Effector memory CD8-positive, alpha-beta T cell (primary cell): ENCODE measurements around the gene SLC43A1.
"Not testable (repeated sequence)": the region's sequence is repeated elsewhere in the genome, so short reads cannot be mapped to it uniquely, and the experiment has no call there.

Experiments used
- ATAC-seq: fragments of 150-1000 bp; cut with Tn5 transposase; replicated peaks from 2 replicates; pipeline ENCODE4 v1.10.0; 2021; ENCODE audit warnings: mild to moderate bottlenecking, moderate library complexity
- DNase-seq, 3 experiments: peaks; one replicate each; pipeline ENCODE4 v3.0.0; 2021
- H3K27ac Mint-ChIP-seq, 2 donors: one replicate each; pipeline ENCODE4 v1.8.0; 2022; ENCODE audit warnings: mild to moderate bottlenecking in 2 of 2, mixed read lengths in 2 of 2, moderate library complexity in 2 of 2
- H3K27me3 Mint-ChIP-seq, 2 donors: one replicate each; pipeline ENCODE4 v1.8.0; 2022; ENCODE audit warnings: mixed read lengths in 2 of 2
- H3K36me3 Mint-ChIP-seq: one replicate; pipeline ENCODE4 v1.8.0; 2022; ENCODE audit warnings: mild to moderate bottlenecking, moderate library complexity, mixed read lengths; ENCODE audit not compliant: insufficient read depth
- H3K4me1 Mint-ChIP-seq, 2 donors: one replicate each; pipeline ENCODE4 v1.8.0; 2022; ENCODE audit warnings: low read depth in 2 of 2, mixed read lengths in 2 of 2
- H3K4me3 Mint-ChIP-seq, 2 donors: one replicate each; pipeline ENCODE4 v1.8.0; 2022; ENCODE audit warnings: mild to moderate bottlenecking in 2 of 2, mixed read lengths in 2 of 2, moderate library complexity in 2 of 2
- H3K9me3 Mint-ChIP-seq, 2 donors: one replicate each; pipeline ENCODE4 v1.8.0; 2022; ENCODE audit warnings: mixed read lengths in 2 of 2

SLC43A1 gene

DNA sequence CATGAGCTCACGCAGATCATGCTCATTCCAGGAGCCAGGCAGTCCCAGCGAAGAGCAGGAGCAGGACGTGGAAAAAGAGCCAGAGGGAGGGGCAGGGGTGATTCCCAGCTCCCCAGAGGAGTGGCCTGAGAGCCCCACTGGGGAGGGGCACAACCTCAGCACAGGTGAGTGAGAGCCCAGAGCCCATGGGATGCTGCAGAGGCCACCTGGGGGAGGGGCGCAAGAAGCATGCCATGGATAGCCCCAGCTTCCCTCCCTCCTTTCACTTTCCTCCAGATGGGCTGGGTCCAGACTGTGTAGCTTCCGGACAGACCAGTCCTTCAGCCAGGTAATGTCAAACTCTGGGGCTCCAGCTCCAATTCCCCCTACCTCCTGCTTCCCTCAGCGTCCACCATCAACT lies 28.1 kb upstream of the SLC43A1 start:
- Mint-ChIP-seq H3K27me3 (no peaks in the 10 kb centered on the region), H3K4me1 (peaks cover 9 to 12% of the 10 kb centered on the region in 2 donors), H3K4me3 (no peak overlapping the region), H3K9me3 (no peaks in the 10 kb centered on the region), H3K27ac (peak overlapping the region in 1 of 2 donors; percentile 65), H3K36me3 (peaks cover 22% of the 10 kb centered on the region)
- DNase-seq (no peak), ATAC-seq (no peak)

DNA sequence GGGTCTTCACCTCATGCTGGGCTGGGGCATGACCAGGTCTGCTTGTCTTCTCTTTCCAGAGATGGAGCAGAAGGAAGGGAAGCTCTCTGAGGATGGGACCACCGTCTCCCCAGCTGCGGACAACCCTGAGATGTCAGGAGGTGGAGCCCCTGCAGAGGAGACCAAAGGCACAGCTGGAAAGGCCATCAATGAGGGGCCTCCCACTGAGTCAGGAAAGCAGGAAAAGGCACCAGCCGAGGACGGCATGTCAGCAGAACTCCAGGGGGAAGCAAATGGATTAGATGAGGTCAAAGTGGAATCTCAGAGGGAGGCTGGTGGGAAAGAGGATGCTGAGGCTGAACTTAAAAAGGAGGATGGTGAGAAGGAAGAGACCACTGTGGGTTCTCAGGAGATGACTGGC lies 27.1 kb upstream of the SLC43A1 start:
- H3K27ac Mint-ChIP-seq, result peak overlapping the region in 1 of 2 donors; percentile 65
- no peak for ATAC-seq
- peaks cover 13% of the 10 kb centered on the region for H3K36me3 Mint-ChIP-seq
- no peak overlapping the region for H3K4me3 Mint-ChIP-seq
- no peak for DNase-seq
- H3K27me3 Mint-ChIP-seq, result no peaks in the 10 kb centered on the region
- H3K4me1 Mint-ChIP-seq, result peaks cover 6 to 9% of the 10 kb centered on the region in 2 donors
- no peaks in the 10 kb centered on the region for H3K9me3 Mint-ChIP-seq

DNA sequence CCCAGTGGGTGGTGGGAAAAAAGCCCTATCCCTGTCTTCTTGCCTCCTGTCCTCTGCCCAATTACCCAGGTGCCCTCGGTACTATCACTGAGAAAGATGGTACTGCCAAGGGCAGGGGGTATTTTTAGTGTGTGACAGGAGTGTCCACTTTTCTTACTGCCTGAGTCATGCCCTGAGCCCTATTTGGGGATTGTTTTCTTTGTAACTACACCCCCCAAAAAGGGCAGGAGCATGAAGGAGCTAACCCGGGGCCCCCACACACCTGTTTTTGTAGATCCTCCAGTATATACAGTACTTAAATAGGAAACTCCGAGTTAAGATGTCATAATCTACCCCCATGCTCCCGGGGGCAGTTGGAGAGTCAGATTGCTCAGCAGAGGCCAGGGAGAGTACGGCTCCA lies 25.7 kb upstream of the SLC43A1 start:
- DNase-seq (no peak), ATAC-seq (no peak)
- peak overlapping the region in 1 of 2 donors; percentile 58 for H3K27ac Mint-ChIP-seq
- H3K4me1 Mint-ChIP-seq, result peaks cover 0 to 3% of the 10 kb centered on the region in 2 donors
- H3K36me3 Mint-ChIP-seq, result peaks cover 9% of the 10 kb centered on the region
- no peaks in the 10 kb centered on the region for H3K27me3 Mint-ChIP-seq
- no peak overlapping the region for H3K4me3 Mint-ChIP-seq
- no peaks in the 10 kb centered on the region for H3K9me3 Mint-ChIP-seq

DNA sequence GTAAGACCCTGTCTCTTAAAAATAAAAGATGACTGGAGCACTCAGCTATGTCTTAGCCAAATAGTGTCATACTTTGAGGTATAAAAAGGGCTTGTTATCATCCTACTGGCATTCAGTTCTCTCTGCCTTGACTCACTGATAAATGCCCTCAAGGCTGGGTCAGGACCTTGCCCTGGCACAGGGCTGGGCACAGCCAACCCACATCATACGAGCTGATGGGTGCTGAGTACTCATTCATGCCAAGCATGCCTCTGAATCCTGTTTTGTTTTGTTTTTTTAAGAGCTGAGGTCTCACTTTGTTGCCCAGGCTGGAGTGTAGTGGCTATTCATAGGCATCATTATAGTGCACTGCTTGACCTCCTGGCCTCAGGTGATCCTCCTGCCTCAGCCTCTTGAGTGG lies 23.8 kb upstream of the SLC43A1 start:
- H3K9me3 Mint-ChIP-seq, result no peaks in the 10 kb centered on the region
- H3K27me3 Mint-ChIP-seq, result no peaks in the 10 kb centered on the region
- ATAC-seq (no peak), DNase-seq (no peak)
- H3K27ac Mint-ChIP-seq, result no peak overlapping the region
- H3K36me3 Mint-ChIP-seq, result peaks cover 9% of the 10 kb centered on the region
- peaks cover 0 to 3% of the 10 kb centered on the region in 2 donors for H3K4me1 Mint-ChIP-seq
- no peak overlapping the region for H3K4me3 Mint-ChIP-seq

DNA sequence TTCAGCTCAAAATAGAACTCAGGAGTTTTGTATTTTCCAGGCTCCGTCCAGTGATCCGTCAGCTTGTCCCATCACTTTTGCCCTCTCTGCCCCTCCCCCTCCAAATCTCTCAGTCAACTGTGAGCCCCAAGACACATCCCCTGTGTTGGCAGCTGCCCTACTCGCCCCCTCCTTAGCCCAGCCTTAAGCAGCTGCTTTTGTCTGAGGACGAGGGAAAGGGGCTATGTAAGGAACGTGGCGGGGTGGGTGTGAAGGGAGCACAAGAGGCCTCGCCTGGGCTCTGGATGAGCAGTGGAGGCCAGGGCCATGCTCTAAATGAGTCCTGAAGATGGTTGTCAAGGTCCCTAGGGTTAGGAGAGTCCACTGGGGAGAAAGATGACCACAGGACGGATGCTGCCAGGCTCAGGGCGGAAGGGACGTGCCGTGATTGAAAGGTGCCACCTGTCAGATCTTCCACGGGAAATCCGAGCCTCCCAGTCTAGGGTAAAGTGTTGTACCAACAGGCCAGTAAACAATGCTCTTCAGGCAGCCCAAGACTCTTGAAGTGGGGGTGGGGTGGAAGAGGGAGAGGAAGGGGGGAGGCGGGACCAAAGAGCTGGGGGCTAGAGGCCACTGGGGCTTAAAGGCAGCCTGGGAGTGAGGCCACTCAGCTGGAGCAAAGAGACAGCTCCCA lies 21.6 kb upstream of the SLC43A1 start, which contains the start of gene SMTNL1:
SMTNL1 (plus strand) TSS at position 649 of the 673 bp plus-strand sequence. CDS start 5,048 bp downstream, outside the sequence.
- Mint-ChIP-seq H3K27ac (peak within 1 kb of the TSS in 1 of 2 donors; percentile 9), H3K4me3 (no peak within 1 kb of the TSS), H3K4me1 (no peaks in the 10 kb centered on the region), H3K27me3 (no peaks in the 10 kb centered on the region), H3K9me3 (no peaks in the 10 kb centered on the region), H3K36me3 (peaks cover 6% of the 10 kb centered on the region)
- DNase-seq (no peak), ATAC-seq (no peak)

DNA sequence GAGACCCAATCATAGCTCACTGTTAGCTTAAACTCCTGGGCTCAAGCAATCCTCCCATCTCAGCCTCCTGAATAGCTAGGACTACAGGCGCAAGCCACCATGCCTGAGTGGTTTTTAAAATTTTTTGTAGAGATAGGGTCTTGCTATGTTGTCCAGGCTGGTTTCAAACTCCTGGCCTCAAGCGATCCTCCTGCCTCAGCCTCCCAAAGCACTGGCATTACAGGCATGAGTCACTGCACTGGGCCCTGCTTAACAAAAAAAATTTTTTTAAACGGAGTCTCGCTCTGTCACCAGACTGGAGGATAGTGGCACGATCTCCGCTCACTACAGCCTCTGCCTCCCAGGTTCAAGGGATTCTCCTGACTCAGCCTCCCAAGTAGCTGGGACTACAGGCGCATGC lies 18.9 kb upstream of the SLC43A1 start:
- ATAC-seq, H3K27me3 Mint-ChIP-seq, DNase-seq, H3K36me3 Mint-ChIP-seq, H3K27ac Mint-ChIP-seq, H3K4me3 Mint-ChIP-seq, H3K9me3 Mint-ChIP-seq: not testable (repeated sequence)
- peaks cover 15 to 18% of the 10 kb centered on the region in 2 donors for H3K4me1 Mint-ChIP-seq

DNA sequence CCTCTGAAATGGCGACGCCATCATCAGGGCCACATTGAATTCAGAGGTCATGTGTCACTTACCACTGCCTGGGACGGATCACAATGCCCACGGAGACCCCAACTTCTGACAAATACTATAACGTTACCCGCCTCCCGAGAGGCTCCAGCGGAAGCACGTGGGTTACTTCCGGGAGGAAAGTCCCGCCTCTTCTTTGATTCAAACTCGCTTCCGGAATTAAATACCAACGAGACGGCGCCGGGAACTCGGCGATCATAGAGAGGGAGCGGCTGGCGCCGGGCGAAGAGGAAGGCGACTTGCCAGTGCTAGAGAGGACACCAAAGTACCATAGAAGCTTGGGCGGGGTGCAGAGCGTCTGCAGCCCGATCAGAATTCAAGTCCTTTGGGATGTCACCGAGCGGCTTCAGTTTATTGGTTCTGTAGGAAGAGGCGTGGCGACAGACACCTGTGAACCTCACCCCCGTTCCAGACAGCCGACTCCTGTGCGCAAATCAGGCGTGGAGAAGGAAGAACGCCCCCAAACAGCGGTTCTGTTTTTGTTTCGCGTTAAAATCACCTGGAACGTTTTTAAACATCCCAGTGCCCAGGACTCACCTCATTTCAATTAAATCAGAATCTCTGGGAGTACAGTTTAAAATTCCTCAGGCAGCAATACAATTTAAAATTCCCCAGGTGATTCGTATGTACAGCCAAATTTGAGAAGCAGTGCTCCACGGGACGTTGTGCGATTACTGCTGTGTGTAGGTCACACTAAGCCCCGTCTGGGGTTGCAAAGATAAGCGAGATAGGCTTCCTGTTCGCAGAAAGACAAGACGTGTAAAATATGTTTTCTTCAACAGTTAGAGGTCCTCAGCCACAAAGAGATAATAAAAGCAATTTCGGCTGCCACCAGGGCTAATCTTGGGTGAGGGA lies 15.3 kb upstream of the SLC43A1 start, which contains the start of gene TIMM10:
TIMM10 (minus strand) TSS at position 159 of the 912 bp plus-strand sequence. CDS start 565 bp downstream, outside the sequence.
- Mint-ChIP-seq H3K9me3 (no peaks in the 10 kb centered on the region), H3K27me3 (no peaks in the 10 kb centered on the region), H3K36me3 (peaks cover 6% of the 10 kb centered on the region), H3K4me3 (peak within 1 kb of the TSS; percentile 95 to 98), H3K27ac (peak within 1 kb of the TSS; percentile 98 to 99), H3K4me1 (peaks cover 15 to 18% of the 10 kb centered on the region in 2 donors)
- DNase-seq (peak; percentile 87 to 89 (median 88)), ATAC-seq (peak; percentile 86)

DNA sequence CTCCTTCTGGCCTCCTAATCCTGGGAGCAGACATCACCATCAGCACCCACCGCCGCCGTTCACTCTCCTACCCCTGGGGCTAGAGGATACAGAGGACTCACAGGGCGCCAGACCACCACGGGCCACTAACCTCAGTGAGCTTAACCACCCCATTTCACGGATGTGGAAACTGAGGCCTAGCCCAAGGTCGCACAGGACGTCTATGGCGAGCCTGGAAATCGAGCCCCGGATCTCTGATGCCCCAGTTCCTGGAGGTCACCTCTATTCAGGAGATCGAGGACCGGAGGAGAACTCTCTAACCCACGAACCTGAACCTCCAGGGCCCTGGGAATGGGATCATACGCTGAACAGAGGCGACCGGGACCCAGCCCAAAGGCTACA lies 14.7 kb upstream of the SLC43A1 start:
- Mint-ChIP-seq H3K4me1 (peaks cover 15 to 18% of the 10 kb centered on the region in 2 donors), H3K9me3 (no peaks in the 10 kb centered on the region), H3K27ac (peak overlapping the region; percentile 98 to 99), H3K4me3 (peak overlapping the region; percentile 95 to 98), H3K27me3 (no peaks in the 10 kb centered on the region), H3K36me3 (peaks cover 6% of the 10 kb centered on the region)
- ATAC-seq, result no peak
- no peak for DNase-seq

DNA sequence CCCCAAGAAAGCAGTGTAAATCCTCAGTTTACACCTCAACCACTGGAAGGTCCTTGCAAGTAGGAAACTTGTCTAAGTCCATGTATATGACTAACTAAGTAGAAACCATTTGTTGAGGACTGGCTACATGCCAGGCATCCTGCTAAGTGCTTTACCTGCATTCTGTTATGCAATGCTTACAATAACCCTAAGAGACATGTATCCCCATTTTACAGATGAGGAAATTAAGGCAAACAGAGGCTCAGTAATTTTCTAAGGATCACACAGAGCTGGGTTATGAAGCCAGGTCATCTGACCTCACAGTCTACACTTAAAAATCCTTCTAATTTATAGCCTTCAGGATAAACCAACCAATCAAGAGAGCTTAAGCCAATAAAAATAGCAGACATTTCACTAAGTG lies 13.5 kb upstream of the SLC43A1 start:
- DNase-seq (no peak), ATAC-seq (no peak)
- H3K4me1 Mint-ChIP-seq, result peaks cover 15 to 18% of the 10 kb centered on the region in 2 donors
- no peak overlapping the region for H3K27ac Mint-ChIP-seq
- no peaks in the 10 kb centered on the region for H3K9me3 Mint-ChIP-seq
- no peak overlapping the region for H3K4me3 Mint-ChIP-seq
- H3K27me3 Mint-ChIP-seq, result no peaks in the 10 kb centered on the region
- H3K36me3 Mint-ChIP-seq, result peaks cover 6% of the 10 kb centered on the region

DNA sequence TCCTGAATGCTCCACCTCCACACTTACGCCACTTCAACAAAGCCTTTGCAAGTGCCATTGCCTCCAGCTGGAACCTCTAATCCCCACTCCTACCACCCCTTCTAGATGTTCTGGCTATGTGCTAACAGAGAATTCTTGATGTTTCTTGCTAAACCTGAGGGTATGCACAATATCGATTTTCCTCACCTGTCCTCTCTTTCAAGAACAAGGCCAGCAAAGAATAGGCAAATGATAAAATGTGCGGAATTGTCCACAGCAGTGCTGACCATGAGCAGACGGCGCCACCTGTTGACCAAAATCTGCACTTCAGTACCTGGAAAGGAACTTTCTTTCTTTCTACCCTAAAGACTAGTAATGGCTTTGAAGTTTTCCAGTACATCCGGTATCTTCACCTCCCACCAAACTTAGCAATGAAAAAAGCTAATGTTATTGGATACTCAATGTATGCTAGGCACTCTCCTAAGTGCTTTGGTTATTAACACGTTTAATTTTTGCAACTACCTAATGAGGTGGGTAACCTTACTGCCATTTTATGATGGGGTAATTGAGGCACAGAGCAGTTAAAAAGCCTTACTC lies 11.6 kb upstream of the SLC43A1 start:
- Mint-ChIP-seq H3K36me3 (peaks cover 6% of the 10 kb centered on the region), H3K27me3 (no peaks in the 10 kb centered on the region), H3K9me3 (no peaks in the 10 kb centered on the region), H3K27ac (no peak overlapping the region), H3K4me1 (peaks cover 15 to 18% of the 10 kb centered on the region in 2 donors), H3K4me3 (no peak overlapping the region)
- ATAC-seq (no peak), DNase-seq (peak; percentile 72 to 74 (median 74))

DNA sequence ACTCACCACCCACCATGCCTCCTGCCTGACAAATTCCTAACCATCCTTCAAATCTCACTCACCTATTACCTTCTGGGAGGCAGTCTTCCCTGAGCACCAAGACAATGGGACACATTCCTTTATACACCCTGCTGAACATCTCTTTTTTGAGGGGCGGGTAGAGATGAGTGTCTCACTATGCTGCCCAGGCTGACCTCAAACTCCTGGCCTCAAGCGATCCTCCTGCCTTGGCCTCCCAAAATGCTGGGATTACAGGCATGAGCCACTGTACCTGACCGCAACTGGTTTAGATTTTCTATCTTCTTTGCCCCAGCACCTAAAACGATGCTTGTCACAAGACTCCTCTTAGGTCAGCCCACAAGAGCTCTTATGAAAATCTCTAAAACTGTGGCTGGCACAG lies 7.9 kb upstream of the SLC43A1 start:
- Mint-ChIP-seq H3K4me1 (no peaks in the 10 kb centered on the region), H3K27me3 (peaks cover 0 to 7% of the 10 kb centered on the region in 2 donors), H3K4me3 (no peak overlapping the region), H3K9me3 (no peaks in the 10 kb centered on the region), H3K27ac (no peak overlapping the region), H3K36me3 (no peaks in the 10 kb centered on the region)
- no peak for DNase-seq
- no peak for ATAC-seq

DNA sequence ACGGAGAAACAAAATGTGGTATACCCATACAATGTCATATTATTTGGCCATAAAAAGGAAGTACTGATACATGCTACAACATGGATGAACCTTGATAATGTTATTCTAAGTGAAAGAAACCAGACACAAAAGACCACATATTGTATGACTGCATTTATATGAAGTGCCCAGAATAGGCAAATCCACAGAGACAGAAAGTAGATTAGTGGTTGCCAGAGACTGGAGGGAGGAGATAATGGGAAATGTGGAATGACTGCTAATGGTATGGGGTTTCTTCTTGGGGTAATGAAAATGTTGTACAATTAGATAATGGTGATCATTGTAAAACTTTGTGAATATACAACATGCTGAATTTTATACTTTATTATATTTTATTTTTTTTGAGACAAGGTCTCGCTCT lies 5.6 kb upstream of the SLC43A1 start:
- no peaks in the 10 kb centered on the region for H3K9me3 Mint-ChIP-seq
- ATAC-seq (no peak), DNase-seq (no peak)
- H3K27ac Mint-ChIP-seq, result no peak overlapping the region
- peaks cover 2% of the 10 kb centered on the region for H3K36me3 Mint-ChIP-seq
- peaks cover 0 to 7% of the 10 kb centered on the region in 2 donors for H3K27me3 Mint-ChIP-seq
- H3K4me3 Mint-ChIP-seq, result no peak overlapping the region
- peaks cover 2% of the 10 kb centered on the region in 2 donors for H3K4me1 Mint-ChIP-seq

DNA sequence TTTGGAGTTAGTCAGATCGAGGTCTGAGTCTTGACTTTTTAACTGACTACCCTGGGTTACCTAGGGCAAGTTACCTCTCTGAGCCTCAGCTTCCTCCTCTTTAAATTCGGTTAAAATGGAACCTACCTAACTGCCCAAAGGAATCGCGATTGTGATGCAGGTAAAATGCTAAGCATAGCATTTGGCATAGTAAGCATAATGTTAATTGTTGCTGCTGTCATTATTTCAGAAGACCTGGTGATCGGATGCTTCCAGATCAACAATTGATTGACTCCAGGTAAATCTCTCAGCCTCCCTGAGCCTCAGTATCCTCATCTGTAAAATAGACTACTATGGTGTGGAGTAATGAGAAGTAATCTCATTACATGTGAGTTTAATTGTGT lies 550 bp upstream of the SLC43A1 start:
- H3K36me3 Mint-ChIP-seq, result peaks cover 2% of the 10 kb centered on the region
- DNase-seq, result no peak
- ATAC-seq, result peak; percentile 3
- peaks cover 0 to 7% of the 10 kb centered on the region in 2 donors for H3K27me3 Mint-ChIP-seq
- peaks cover 17 to 26% of the 10 kb centered on the region in 2 donors for H3K4me1 Mint-ChIP-seq
- H3K9me3 Mint-ChIP-seq, result no peaks in the 10 kb centered on the region
- peak overlapping the region; percentile 93 to 99 for H3K4me3 Mint-ChIP-seq
- H3K27ac Mint-ChIP-seq, result peak overlapping the region; percentile 91 to 93
